Measurements from ENCODE around the gene SUPT20HL2.

SUPT20HL2 gene

DNA sequence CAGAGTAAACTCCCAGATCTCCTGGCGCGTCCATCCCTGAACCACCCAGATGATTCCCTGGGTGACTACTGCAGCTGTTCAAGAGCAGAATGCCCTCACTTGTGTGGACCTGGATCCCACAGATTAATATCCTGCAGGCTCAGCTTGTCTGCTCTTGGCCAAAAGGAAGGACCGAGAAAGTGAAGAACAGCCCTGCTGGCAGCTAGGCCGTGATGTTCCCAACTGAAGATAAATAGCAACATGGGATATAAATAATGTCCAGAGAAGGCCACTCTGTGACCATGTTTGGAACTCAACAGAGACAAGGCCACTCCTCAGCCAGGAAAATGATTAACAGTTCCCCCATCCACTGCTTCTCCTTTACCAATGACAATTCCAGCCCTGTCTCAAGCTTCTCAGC, 21.5 kb downstream of the SUPT20HL2 start:
- no peak for DNase-seq (ENCODE audit: low spot score)
- in situ Hi-C loops (cut with MboI; ENCODE audit: low sequenced_read_pairs, unreplicated experiment): no loop called here
- TF ChIP-seq, protein P1, sequence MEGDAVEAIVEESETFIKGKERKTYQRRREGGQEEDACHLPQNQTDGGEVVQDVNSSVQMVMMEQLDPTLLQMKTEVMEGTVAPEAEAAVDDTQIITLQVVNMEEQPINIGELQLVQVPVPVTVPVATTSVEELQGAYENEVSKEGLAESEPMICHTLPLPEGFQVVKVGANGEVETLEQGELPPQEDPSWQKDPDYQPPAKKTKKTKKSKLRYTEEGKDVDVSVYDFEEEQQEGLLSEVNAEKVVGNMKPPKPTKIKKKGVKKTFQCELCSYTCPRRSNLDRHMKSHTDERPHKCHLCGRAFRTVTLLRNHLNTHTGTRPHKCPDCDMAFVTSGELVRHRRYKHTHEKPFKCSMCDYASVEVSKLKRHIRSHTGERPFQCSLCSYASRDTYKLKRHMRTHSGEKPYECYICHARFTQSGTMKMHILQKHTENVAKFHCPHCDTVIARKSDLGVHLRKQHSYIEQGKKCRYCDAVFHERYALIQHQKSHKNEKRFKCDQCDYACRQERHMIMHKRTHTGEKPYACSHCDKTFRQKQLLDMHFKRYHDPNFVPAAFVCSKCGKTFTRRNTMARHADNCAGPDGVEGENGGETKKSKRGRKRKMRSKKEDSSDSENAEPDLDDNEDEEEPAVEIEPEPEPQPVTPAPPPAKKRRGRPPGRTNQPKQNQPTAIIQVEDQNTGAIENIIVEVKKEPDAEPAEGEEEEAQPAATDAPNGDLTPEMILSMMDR (IDR thresholded peaks at IDR 0.05; ENCODE audit: borderline replicate concordance, control extremely low read depth, extremely low read depth, insufficient read depth, missing control alignments): no peak

DNA sequence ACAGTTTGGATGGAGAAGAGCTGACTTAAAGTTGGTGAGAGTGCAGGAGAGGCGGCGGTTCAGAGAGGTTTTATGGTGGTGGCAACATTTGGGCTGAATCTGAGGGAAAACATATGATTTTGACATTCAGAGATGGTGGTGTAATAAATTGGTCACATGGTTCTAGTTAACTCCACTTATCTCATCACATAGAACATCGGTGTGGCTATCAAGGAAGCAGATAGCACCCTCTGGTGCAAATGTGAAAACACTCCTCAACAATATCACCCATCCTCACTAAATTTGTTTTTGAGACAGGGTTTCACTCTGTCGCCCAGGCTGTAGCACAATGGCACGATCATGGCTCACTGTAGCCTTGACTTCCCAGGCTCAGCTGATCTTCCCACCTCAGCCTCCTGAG, 28.8 kb downstream of the SUPT20HL2 start:
- TF ChIP-seq, protein P1 (IDR thresholded peaks at IDR 0.05; ENCODE audit: borderline replicate concordance, control extremely low read depth, extremely low read depth, insufficient read depth, missing control alignments): no peak
- in situ Hi-C loops (cut with MboI; ENCODE audit: low sequenced_read_pairs, unreplicated experiment): no loop called here
- no peak for DNase-seq (ENCODE audit: low spot score)

DNA sequence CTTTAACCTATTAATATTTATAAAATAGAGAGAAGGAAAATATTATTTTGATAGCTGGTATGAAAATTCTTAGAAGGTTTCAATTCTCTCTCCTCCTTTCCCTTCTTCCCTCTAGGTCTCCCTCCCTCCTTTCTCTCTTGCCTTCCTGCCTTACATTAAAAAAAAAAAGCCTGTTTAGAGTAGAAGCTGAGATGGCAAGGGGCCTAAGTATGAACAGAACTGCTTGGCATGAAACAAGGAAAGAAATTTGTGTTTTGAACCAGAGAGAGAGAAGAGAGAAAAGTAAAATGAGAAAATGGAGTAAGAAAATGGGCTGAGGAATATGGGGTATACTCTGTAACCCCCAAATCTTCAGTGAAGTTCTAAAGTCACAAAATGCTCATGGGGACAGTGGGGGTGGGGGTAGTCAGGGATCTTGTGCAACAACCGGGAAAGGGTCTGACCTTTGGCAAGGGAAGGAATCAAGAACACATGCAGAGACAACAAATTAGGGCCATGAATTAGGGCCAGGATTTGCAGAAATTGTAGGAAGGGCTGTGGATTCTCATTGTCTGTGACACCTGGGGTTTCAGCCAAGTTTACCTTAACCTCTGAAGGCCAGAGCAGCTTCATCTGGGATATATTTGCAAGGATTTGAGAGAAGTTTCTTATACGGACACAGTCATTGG, 30.6 kb downstream of the SUPT20HL2 start:
- in situ Hi-C loops (cut with MboI; ENCODE audit: low sequenced_read_pairs, unreplicated experiment): no loop called here
- TF ChIP-seq, protein P1 (IDR thresholded peaks at IDR 0.05; ENCODE audit: borderline replicate concordance, control extremely low read depth, extremely low read depth, insufficient read depth, missing control alignments): no peak
- DNase-seq (ENCODE audit: low spot score): no peak

DNA sequence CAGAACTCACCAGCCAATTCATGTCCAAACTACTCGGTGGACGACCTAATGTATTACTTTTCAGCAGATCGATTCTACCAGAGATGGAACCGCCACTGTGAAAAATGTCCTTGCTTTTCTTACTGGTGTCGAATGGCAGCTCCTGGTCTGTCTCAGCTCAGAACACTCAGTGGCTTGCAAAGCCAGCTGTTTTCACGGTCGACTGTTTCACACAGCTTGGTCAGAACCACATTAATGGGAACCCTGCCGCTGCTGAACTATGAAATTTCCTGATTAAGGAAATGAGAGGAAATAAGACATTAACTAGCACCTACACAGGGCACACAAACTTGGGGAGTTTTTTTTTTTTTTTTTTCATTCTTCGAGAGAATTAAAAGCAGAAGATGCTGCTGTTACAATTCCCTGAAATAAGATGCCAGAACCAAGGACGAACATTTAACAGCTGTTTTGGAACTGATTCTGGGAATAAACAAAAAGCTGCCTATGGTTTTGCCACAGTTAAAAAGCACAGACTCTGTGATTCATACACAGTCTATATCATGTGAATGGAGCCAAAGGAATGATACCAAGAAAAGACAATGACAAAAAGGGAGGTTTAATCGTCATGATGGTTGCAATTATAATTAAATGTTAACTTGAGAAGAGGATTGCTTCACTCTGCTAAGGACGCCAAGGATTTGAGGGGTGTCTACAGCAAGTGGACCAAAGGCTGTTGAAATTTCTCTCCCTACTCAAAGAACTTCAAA, 31.3 kb downstream of the SUPT20HL2 start:
- DNase-seq (ENCODE audit: low spot score): no peak
- in situ Hi-C loops (cut with MboI; ENCODE audit: low sequenced_read_pairs, unreplicated experiment): no loop called here
- TF ChIP-seq, protein P1 (IDR thresholded peaks at IDR 0.05; ENCODE audit: borderline replicate concordance, control extremely low read depth, extremely low read depth, insufficient read depth, missing control alignments): no peak

DNA sequence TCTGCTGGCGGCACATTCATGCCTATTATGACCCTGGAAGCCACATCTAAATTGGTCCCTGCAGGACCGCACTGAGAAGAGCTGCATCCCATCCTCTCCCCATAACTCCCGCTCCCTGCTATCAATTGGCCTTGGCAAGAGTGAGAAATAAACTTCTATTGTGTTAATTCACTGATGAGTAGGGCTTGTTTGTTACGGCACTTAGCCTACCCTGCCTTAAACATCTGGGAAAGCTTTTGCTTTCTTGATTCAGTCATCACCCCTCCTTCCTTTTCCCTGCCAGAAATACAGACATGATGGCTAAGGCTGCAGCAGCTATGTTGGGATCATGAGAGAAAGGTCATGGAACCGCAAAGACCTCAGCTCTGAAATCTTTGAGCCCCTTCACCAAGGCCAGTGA, 36.5 kb downstream of the SUPT20HL2 start:
- DNase-seq (ENCODE audit: low spot score): no peak
- in situ Hi-C loops (cut with MboI; ENCODE audit: low sequenced_read_pairs, unreplicated experiment): no loop called here
- TF ChIP-seq, protein P1 (IDR thresholded peaks at IDR 0.05; ENCODE audit: borderline replicate concordance, control extremely low read depth, extremely low read depth, insufficient read depth, missing control alignments): no peak

DNA sequence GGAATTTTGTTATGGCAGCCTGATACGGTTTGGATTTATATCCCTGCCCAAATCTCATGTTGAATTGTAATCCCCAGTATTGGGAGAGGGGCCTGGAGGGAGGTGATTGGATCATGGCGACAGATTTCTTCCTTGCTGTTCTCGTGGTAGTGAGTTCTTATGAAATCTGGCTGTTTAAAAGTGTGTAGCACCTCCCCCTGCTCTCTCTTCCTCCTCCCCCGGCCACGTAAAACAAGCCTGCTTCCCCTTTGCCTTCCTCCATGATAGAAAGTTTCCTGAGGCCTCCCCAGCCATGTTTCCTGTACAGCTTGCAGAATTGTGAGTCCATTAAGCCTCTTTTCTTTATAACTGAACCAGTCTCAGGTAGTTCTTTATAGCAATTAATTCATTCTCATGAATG, 37.9 kb downstream of the SUPT20HL2 start:
- in situ Hi-C loops (cut with MboI; ENCODE audit: low sequenced_read_pairs, unreplicated experiment): no loop called here
- no peak for DNase-seq (ENCODE audit: low spot score)
- TF ChIP-seq, protein P1 (IDR thresholded peaks at IDR 0.05; ENCODE audit: borderline replicate concordance, control extremely low read depth, extremely low read depth, insufficient read depth, missing control alignments): no peak

Data from GM13976 (cell line).